Astrocyte (in vitro differentiated cells and primary cell): ENCODE results near the gene DIP2C. TPM values are rescaled to one million over a fixed set of nuclear protein-coding genes. Genes with fewer than 3 reads are reported as not detected.

ENCODE experiments used
- DNase-seq: peaks from one replicate; pipeline ENCODE4 v3.0.0-alpha.2; 2010; ENCODE audit warnings: low read depth
- FAIRE-seq: peaks from 2 replicates; lab custom pipeline; 2011; peaks lifted over from hg19 to GRCh38; lab: Jason Lieb, UNC
- H2AFZ ChIP-seq: 2 replicates; pipeline ENCODE4 v1.6.0; 2012; ENCODE audit warnings: low read depth, low read length, inconsistent platforms
- H3K27ac ChIP-seq: 2 replicates; pipeline ENCODE4 v1.5.1; 2011; ENCODE audit warnings: low read depth, low read length, inconsistent platforms
- H3K27me3 ChIP-seq: 2 replicates; pipeline ENCODE4 v1.6.0; 2011; ENCODE audit warnings: low read length, inconsistent platforms; ENCODE audit not compliant: insufficient read depth
- H3K36me3 ChIP-seq: 2 replicates; pipeline ENCODE4 v1.5.1; 2011; ENCODE audit warnings: low read length, inconsistent platforms; ENCODE audit not compliant: insufficient read depth
- H3K4me1 ChIP-seq: 2 replicates; pipeline ENCODE4 v1.5.1; 2011; ENCODE audit warnings: low read length, inconsistent platforms; ENCODE audit not compliant: insufficient read depth
- H3K4me2 ChIP-seq: 2 replicates; pipeline ENCODE4 v1.6.0; 2012; ENCODE audit warnings: low read length, inconsistent platforms
- H3K4me3 ChIP-seq: 2 replicates; pipeline ENCODE4 v1.5.1; 2011; ENCODE audit warnings: low read depth, mild to moderate bottlenecking, low read length, inconsistent platforms; ENCODE audit not compliant: insufficient read depth
- H3K79me2 ChIP-seq: 2 replicates; pipeline ENCODE4 v1.6.0; 2012; ENCODE audit warnings: mild to moderate bottlenecking, low read length, inconsistent platforms; ENCODE audit not compliant: insufficient read depth
- H3K9ac ChIP-seq: 2 replicates; pipeline ENCODE4 v1.6.0; 2012; ENCODE audit warnings: mild to moderate bottlenecking, low read length, inconsistent platforms
- H3K9me3 ChIP-seq: 2 replicates; pipeline ENCODE4 v1.5.1; 2012; ENCODE audit warnings: low read depth, mild to moderate bottlenecking, low read length, inconsistent platforms; ENCODE audit not compliant: insufficient read depth
- H4K20me1 ChIP-seq: 2 replicates; pipeline ENCODE4 v1.6.0; 2012; ENCODE audit warnings: low read length, inconsistent platforms; ENCODE audit not compliant: insufficient read depth
- H3K27ac Mint-ChIP-seq: one replicate; pipeline ENCODE4 v1.8.0; 2021; ENCODE audit warnings: mild to moderate bottlenecking, mixed read lengths; ENCODE audit not compliant: unreplicated experiment
- H3K27me3 Mint-ChIP-seq: one replicate; pipeline ENCODE4 v1.8.0; 2021; ENCODE audit warnings: low read depth, mixed read lengths; ENCODE audit not compliant: unreplicated experiment
- H3K36me3 Mint-ChIP-seq: one replicate; pipeline ENCODE4 v1.8.0; 2021; ENCODE audit warnings: low read depth, mixed read lengths; ENCODE audit not compliant: unreplicated experiment
- H3K4me1 Mint-ChIP-seq: one replicate; pipeline ENCODE4 v1.8.0; 2021; ENCODE audit warnings: low read depth, mixed read lengths; ENCODE audit not compliant: unreplicated experiment
- H3K4me3 Mint-ChIP-seq: one replicate; pipeline ENCODE4 v1.8.0; 2021; ENCODE audit warnings: mild to moderate bottlenecking, moderate library complexity, mixed read lengths; ENCODE audit not compliant: unreplicated experiment
- H3K9me3 Mint-ChIP-seq: one replicate; pipeline ENCODE4 v1.8.0; 2021; ENCODE audit warnings: mild to moderate bottlenecking, mixed read lengths; ENCODE audit not compliant: unreplicated experiment
- EZH2 ChIP-seq: IDR thresholded peaks from 2 replicates; pipeline ENCODE4 v1.6.1; 2012; ENCODE audit warnings: mild to moderate bottlenecking, low read length, inconsistent platforms; ENCODE audit not compliant: insufficient read depth
- total RNA-seq: library from RNA; stranded (reverse); gene quantifications from 2 replicates; pipeline ENCODE4 v1.2.1, GENCODE V29; 2021
- TF ChIP-seq, protein P1 (sequence below): IDR thresholded peaks from 2 replicates; pipeline ENCODE4 v1.5.1; 2011; ENCODE audit warnings: low read depth, mild to moderate bottlenecking, inconsistent platforms, low read length, moderate library complexity; ENCODE audit not compliant: insufficient read depth

The DIP2C gene
- total RNA-seq, 1 donor from 2014 or later: 27.3 TPM

DNA sequence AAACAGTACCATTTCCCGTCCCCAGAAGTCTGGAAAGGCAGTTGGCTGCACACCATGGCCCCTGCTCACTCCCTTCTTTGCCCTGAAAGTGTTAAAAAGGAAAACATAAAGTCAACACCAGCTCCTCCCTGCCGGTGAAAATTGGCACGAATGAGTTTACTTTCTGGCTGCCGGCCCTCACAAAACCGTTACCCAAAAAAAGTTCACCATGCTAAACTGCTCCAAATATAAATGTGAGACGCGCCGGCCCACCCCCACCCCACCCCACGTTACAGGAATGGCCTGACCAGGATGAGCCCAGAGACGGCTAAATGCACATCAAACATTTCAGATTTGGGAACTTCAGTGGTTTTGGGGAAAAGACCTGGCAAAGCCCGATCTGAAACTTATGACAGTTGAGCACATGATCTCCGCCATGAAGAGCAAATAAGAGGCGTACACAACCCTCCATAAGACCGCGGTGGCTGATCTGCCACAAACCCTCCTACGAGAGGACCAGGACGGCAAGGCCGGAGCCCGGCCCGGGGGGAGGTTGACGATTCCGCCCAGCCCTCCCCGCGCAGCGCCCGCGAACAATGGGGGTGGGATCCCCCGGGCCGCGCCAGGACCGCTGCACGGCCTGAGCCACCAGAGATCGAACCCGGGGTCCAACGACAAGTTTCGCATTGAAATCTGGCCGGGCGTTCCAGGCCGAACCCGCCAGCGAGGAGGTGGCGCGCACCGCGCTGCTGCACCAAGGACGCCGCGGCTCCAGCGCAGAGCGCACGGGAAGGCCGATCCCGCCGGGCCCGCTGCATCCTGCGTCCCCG is 952 bp downstream of the DIP2C start:
- Histone ChIP-seq H3K4me3 (peak overlapping the region; percentile 85), H2AFZ (peak overlapping the region; percentile 61), H3K4me1 (peaks cover 25% of the 10 kb centered on the region), H4K20me1 (peaks cover 42% of the 10 kb centered on the region), H3K27me3 (no peaks in the 10 kb centered on the region), H3K9me3 (no peaks in the 10 kb centered on the region), H3K36me3 (no peaks in the 10 kb centered on the region), H3K27ac (peak overlapping the region; percentile 72), H3K9ac (peak overlapping the region; percentile 89), H3K79me2 (peaks cover 54% of the 10 kb centered on the region), H3K4me2 (peak overlapping the region; percentile 98)
- H3K4me3 Mint-ChIP-seq: peak overlapping the region; percentile 91
- no peak for TF ChIP-seq EZH2
- TF ChIP-seq, protein P1, sequence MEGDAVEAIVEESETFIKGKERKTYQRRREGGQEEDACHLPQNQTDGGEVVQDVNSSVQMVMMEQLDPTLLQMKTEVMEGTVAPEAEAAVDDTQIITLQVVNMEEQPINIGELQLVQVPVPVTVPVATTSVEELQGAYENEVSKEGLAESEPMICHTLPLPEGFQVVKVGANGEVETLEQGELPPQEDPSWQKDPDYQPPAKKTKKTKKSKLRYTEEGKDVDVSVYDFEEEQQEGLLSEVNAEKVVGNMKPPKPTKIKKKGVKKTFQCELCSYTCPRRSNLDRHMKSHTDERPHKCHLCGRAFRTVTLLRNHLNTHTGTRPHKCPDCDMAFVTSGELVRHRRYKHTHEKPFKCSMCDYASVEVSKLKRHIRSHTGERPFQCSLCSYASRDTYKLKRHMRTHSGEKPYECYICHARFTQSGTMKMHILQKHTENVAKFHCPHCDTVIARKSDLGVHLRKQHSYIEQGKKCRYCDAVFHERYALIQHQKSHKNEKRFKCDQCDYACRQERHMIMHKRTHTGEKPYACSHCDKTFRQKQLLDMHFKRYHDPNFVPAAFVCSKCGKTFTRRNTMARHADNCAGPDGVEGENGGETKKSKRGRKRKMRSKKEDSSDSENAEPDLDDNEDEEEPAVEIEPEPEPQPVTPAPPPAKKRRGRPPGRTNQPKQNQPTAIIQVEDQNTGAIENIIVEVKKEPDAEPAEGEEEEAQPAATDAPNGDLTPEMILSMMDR: no peak
- FAIRE-seq (no peak), DNase-seq (no peak)
- H3K27me3 Mint-ChIP-seq: no peaks in the 10 kb centered on the region
- H3K9me3 Mint-ChIP-seq: no peaks in the 10 kb centered on the region
- H3K4me1 Mint-ChIP-seq: peaks cover 47% of the 10 kb centered on the region
- peak overlapping the region; percentile 91 for H3K27ac Mint-ChIP-seq
- H3K36me3 Mint-ChIP-seq: peaks cover 3% of the 10 kb centered on the region

DNA sequence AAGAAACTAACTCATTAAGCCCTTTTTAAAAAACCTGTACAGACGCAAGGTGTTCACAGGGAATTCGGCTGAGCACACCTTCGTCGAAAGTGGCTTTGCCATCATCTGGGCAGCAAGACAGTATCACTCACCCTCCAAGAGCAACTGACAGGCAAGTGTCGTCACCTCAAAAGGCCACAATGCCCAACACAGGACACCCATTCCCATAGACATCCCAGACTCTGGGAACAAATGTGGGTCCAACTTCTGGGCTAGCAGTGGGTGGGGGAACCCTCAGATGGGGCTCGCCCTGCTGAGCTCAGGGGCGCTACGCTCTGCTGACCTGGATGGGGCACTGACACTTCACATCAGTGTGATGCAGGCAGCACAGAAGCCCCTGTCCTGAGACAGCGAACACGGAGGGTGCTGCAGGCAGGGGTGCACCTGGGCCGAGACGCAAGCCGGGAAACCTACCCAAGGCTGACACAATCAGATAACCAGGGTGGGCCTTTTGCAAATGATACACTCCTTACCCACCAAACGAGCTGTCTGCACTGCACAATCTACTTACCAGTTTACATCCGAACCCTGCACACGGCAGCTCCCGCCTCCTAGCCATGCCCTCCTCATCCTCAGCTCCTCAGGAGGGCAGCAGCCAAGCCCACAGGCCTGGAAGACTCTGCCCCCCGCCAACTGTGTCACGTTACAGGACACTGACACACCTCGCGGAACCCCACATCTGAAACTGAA is 1.7 kb downstream of the DIP2C start:
- no peak overlapping the region for H2AFZ ChIP-seq
- no peaks in the 10 kb centered on the region for H3K27me3 ChIP-seq
- peaks cover 25% of the 10 kb centered on the region for H3K4me1 ChIP-seq
- no peak for TF ChIP-seq EZH2
- TF ChIP-seq, protein P1: no peak
- DNase-seq (no peak), FAIRE-seq (no peak)
- H3K9ac ChIP-seq: peak overlapping the region; percentile 89
- peak overlapping the region; percentile 91 for H3K27ac Mint-ChIP-seq
- H3K79me2 ChIP-seq: peaks cover 61% of the 10 kb centered on the region
- H3K4me3 ChIP-seq: peak overlapping the region; percentile 85
- peaks cover 48% of the 10 kb centered on the region for H3K4me1 Mint-ChIP-seq
- H3K9me3 ChIP-seq: no peaks in the 10 kb centered on the region
- no peaks in the 10 kb centered on the region for H3K27me3 Mint-ChIP-seq
- no peaks in the 10 kb centered on the region for H3K36me3 ChIP-seq
- peak overlapping the region; percentile 91 for H3K4me3 Mint-ChIP-seq
- peaks cover 42% of the 10 kb centered on the region for H4K20me1 ChIP-seq
- H3K27ac ChIP-seq: peak overlapping the region; percentile 72
- no peaks in the 10 kb centered on the region for H3K9me3 Mint-ChIP-seq
- peaks cover 3% of the 10 kb centered on the region for H3K36me3 Mint-ChIP-seq
- peak overlapping the region; percentile 98 for H3K4me2 ChIP-seq
